Measurements from ENCODE around the gene FAM240B. TPM values are rescaled to one million over a fixed set of nuclear protein-coding genes. Genes with fewer than 3 reads are reported as not detected.
A peak's percentile ranks its signal among the peaks of the same experiment; 100 is the strongest.

Gene FAM240B
- total and polyA plus RNA-seq, 2 experiments from 2014 or later, result not detected

- Mint-ChIP-seq H3K27me3 (ENCODE audit: insufficient read depth, low read depth, poor library complexity) (peaks cover 7% of the 10 kb centered on the region), H3K4me3 (no peak overlapping the region), H3K36me3 (ENCODE audit: low read depth) (no peaks in the 10 kb centered on the region; the same call in 2 of the 3 replicates), H3K4me1 (peaks cover 47% of the 10 kb centered on the region), H3K9me3 (no peaks in the 10 kb centered on the region; the same call in 2 of the 3 replicates), H3K27ac (peak overlapping the region; percentile 87; the same call in 1 of the 2 replicates)
- ATAC-seq (no peak), DNase-seq (ENCODE audit: low spot score) (no peak)
- no peaks in the 10 kb centered on the region for H3K79me2 ChIP-seq (replicated peaks; ENCODE audit: insufficient read depth)
- no peak overlapping the region for H2AFZ ChIP-seq
- H3K4me3 ChIP-seq, result no peak overlapping the region
- H3F3A ChIP-seq (replicated peaks; ENCODE audit: low read depth), result no peaks in the 10 kb centered on the region
- H3K4me1 ChIP-seq (ENCODE audit: insufficient read depth), result peaks cover 38% of the 10 kb centered on the region
- no peaks in the 10 kb centered on the region for H4K20me1 ChIP-seq (replicated peaks; ENCODE audit: insufficient read depth)
- H3K27ac ChIP-seq (ENCODE audit: low read depth), result no peak overlapping the region
- no peaks in the 10 kb centered on the region for H3K27me3 ChIP-seq (ENCODE audit: insufficient read depth)
- no peak for TF ChIP-seq CREB1 (CRISPR knock-in tag; IDR thresholded peaks at IDR 0.05; ENCODE audit: low read depth)
- no peak for TF ChIP-seq POLR2AphosphoS5 (IDR thresholded peaks at IDR 0.05; ENCODE audit: low read depth)
- no peak for TF ChIP-seq JUNB (IDR thresholded peaks at IDR 0.05; ENCODE audit: unreplicated experiment)
- no peak for TF ChIP-seq CTCF (conservative IDR thresholded peaks at IDR 0.05; ENCODE audit: low read depth in 2 of 2)
- no peak for TF ChIP-seq ETS1 (IDR thresholded peaks at IDR 0.05)
- no peak for TF ChIP-seq ZNF462 (CRISPR knock-in tag; IDR thresholded peaks at IDR 0.05)
- no peak for TF ChIP-seq REST (IDR thresholded peaks at IDR 0.05; ENCODE audit: unreplicated experiment)
- no peak for TF ChIP-seq EZH2 (IDR thresholded peaks at IDR 0.05; ENCODE audit: low read depth, unreplicated experiment)
- no peak for TF ChIP-seq STAT1 (IDR thresholded peaks at IDR 0.05; ENCODE audit: unreplicated experiment)
- no peak for TF ChIP-seq ZNF114 (CRISPR knock-in tag; IDR thresholded peaks at IDR 0.05)
- TF ChIP-seq NANOG (IDR thresholded peaks at IDR 0.05; ENCODE audit: borderline replicate concordance), result no peak
- no peak for TF ChIP-seq ZNF331 (CRISPR knock-in tag; IDR thresholded peaks at IDR 0.05; ENCODE audit: low read depth)
- H3K36me3 ChIP-seq (ENCODE audit: insufficient read depth), result no peaks in the 10 kb centered on the region
- H3K4me2 ChIP-seq, result no peak overlapping the region
- H3K9me2 ChIP-seq (ENCODE audit: insufficient read depth), result peaks cover 7% of the 10 kb centered on the region; the same call in 1 of the 2 replicates
Measured at GRCh38 chr9:38681747-38682227, 38.1 kb downstream of the FAM240B start.

All from GM23338 (cell line).